Calu3 (cell line): ENCODE data around the gene MYADML2. TPM values are rescaled to one million over a fixed set of nuclear protein-coding genes. Genes with fewer than 3 reads are reported as not detected.

Experiments
- BruUV-seq: library from RNA; stranded (reverse); fragments of 400-500 nt; replicated peaks from 2 replicates; lab custom pipeline; 2021; lab: Mats Ljungman, UMichigan
- CTCF ChIA-PET: fragments of 300-600 bp; sonication (Branson Sonifier 250); formaldehyde crosslinking; loops from one replicate; lab custom pipeline; 2022; ENCODE audit warnings: antibody characterized with exemption; lab: Charles Lee
- DNase-seq: peaks from one replicate; pipeline ENCODE4 v3.0.0; 2022
- H3K27ac Mint-ChIP-seq: one replicate; pipeline ENCODE4 v1.8.0; 2022; ENCODE audit warnings: mixed read lengths; ENCODE audit not compliant: unreplicated experiment
- H3K27me3 Mint-ChIP-seq: one replicate; pipeline ENCODE4 v1.8.0; 2022; ENCODE audit warnings: mixed read lengths; ENCODE audit not compliant: unreplicated experiment
- H3K36me3 Mint-ChIP-seq: one replicate; pipeline ENCODE4 v1.8.0; 2022; ENCODE audit warnings: mild to moderate bottlenecking, moderate library complexity, mixed read lengths; ENCODE audit not compliant: insufficient read depth, unreplicated experiment
- H3K4me1 Mint-ChIP-seq: one replicate; pipeline ENCODE4 v1.8.0; 2022; ENCODE audit warnings: mild to moderate bottlenecking, low read depth, mixed read lengths; ENCODE audit not compliant: unreplicated experiment
- H3K4me3 Mint-ChIP-seq: one replicate; pipeline ENCODE4 v1.8.0; 2022; ENCODE audit warnings: mild to moderate bottlenecking, low read depth, moderate library complexity, mixed read lengths; ENCODE audit not compliant: unreplicated experiment
- H3K9me3 Mint-ChIP-seq: one replicate; pipeline ENCODE4 v1.8.0; 2022; ENCODE audit warnings: low read depth, mixed read lengths; ENCODE audit not compliant: unreplicated experiment
- intact Hi-C: fragments of 100-400 bp; cut with micrococcal nuclease; formaldehyde crosslinking; loops from one replicate; pipeline ENCODE4 v1.10.0; 2022; ENCODE audit not compliant: unreplicated experiment
- total RNA-seq: library from RNA; stranded (reverse); gene quantifications from 2 replicates; pipeline ENCODE4 v1.2.3, GENCODE V29; 2022
- TF ChIP-seq, protein P1 (sequence below): fragments of 200-600 bp; IDR thresholded peaks from one replicate; pipeline ENCODE4 v1.8.0; 2022; ENCODE audit warnings: antibody characterized with exemption; ENCODE audit not compliant: unreplicated experiment

The MYADML2 gene
- total RNA-seq, 1 experiment from 2014 or later = not detected

DNA sequence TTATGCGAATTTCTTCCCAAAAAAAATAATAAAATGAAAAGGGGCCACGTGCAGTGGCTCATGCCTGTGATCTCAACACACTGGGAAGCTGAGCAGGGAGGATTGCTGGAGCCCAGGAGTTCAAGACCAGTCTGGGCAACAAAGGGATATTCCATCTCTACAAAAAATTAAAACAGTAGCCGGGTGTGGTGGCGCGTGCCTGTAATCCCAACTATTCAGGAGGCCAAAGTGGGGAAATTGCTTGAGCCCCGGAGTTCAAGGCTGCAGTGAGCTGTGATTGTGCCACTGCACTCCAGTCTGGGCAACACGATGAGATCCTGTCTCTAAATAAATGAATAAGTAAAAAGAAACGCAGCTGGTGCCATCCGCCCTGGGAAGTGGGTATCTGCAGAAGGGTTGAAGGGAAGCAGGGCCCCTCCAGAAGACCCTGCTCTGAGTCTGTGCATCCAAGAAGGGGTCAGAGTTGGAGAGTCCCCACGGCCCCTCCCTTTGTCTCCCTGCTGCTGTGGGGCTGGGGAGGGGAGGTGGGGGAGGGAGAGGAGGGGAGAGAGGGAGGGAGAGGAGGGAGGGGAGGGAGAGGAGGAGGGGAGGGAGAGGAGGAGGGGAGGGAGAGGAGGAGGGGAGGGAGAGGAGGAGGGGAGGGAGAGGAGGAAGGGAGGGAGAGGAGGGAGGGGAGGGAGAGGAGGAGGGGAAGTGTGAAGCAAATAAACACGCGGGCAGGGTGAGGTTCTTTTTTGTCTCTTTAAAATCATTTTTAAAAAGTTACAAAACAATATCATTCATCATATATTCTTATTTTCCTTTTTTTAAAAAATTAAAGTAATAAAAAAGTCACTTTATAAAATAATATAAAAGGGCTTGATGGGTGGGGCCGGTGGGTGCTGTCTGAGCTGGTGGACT lies 5.0 kb upstream of the MYADML2 start:
- CTCF ChIA-PET = no interaction called here
- Mint-ChIP-seq H3K9me3 (no peaks in the 10 kb centered on the region), H3K4me3 (no peak overlapping the region), H3K27ac (no peak overlapping the region), H3K36me3 (no peaks in the 10 kb centered on the region), H3K27me3 (peaks cover 26% of the 10 kb centered on the region), H3K4me1 (no peaks in the 10 kb centered on the region)
- no TSS peak for BruUV-seq
- DNase-seq = no peak
- TF ChIP-seq, protein P1, sequence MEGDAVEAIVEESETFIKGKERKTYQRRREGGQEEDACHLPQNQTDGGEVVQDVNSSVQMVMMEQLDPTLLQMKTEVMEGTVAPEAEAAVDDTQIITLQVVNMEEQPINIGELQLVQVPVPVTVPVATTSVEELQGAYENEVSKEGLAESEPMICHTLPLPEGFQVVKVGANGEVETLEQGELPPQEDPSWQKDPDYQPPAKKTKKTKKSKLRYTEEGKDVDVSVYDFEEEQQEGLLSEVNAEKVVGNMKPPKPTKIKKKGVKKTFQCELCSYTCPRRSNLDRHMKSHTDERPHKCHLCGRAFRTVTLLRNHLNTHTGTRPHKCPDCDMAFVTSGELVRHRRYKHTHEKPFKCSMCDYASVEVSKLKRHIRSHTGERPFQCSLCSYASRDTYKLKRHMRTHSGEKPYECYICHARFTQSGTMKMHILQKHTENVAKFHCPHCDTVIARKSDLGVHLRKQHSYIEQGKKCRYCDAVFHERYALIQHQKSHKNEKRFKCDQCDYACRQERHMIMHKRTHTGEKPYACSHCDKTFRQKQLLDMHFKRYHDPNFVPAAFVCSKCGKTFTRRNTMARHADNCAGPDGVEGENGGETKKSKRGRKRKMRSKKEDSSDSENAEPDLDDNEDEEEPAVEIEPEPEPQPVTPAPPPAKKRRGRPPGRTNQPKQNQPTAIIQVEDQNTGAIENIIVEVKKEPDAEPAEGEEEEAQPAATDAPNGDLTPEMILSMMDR = no peak
- intact Hi-C loops = no loop called here

DNA sequence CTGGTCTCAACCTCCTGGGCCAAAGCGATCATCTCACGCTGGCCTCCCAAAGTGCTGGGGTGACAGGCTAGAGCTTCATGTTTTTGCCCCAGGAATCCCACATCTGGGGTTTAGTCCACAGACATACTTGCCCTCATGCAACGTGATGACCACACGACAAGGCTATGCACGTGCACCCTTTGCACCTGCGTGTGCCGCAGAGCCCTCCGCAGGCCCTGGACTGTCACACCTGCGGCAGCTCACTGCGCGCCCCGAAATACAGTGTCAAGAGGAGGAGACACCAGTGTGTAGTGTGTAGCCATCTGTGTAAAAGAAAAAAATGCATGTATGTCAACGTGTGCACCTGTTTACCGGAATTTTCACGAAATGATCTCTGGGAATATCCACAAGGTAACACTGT lies 3.5 kb upstream of the MYADML2 start:
- Mint-ChIP-seq H3K27ac (no peak overlapping the region), H3K9me3 (no peaks in the 10 kb centered on the region), H3K4me1 (no peaks in the 10 kb centered on the region), H3K4me3 (no peak overlapping the region), H3K27me3 (peaks cover 23% of the 10 kb centered on the region), H3K36me3 (no peaks in the 10 kb centered on the region)
- CTCF ChIA-PET = no interaction called here
- TF ChIP-seq, protein P1 = no peak
- BruUV-seq = no TSS peak
- no peak for DNase-seq
- intact Hi-C loops = no loop called here

DNA sequence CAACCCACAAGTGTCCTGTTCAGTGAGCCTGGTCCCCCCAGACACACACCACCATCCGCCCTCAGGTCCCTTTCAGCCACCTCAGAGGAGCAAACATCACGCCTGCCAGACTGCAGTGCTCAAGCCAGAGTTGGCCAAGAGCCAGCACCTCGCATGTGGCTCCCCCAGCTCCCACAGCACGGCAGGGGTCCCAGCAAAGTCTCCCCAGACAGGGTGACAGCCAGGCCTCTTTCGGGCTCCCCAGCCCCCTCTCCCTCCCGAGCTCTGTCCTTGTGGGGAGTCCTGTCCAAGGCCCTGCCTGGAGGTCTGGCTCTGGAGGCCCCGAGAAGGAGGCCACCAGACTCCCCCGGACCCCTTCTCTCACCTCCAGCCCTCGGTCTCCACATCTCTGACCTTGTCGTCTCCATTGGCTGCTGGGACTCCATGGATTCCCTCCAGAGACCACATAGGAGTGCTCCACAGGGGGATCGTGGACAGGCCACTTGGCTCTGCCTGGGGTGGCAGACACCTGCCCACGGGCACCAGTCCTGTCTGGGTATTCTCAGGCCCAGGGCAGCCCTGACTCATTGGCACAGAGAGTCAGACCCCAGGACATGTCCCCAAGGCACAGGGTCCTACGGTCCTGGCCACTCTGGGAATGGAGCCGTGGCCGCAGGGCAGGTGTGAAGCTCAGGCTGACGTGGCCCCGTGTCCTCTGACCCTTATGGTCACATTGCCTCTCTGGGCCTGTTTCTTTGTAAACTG lies 1.8 kb upstream of the MYADML2 start:
- H3K4me1 Mint-ChIP-seq = no peaks in the 10 kb centered on the region
- H3K36me3 Mint-ChIP-seq = no peaks in the 10 kb centered on the region
- H3K9me3 Mint-ChIP-seq = no peaks in the 10 kb centered on the region
- CTCF ChIA-PET = no interaction called here
- no TSS peak for BruUV-seq
- intact Hi-C loops = no loop called here
- TF ChIP-seq, protein P1 = no peak
- no peak overlapping the region for H3K27ac Mint-ChIP-seq
- no peak overlapping the region for H3K4me3 Mint-ChIP-seq
- DNase-seq = no peak
- H3K27me3 Mint-ChIP-seq = peaks cover 23% of the 10 kb centered on the region

DNA sequence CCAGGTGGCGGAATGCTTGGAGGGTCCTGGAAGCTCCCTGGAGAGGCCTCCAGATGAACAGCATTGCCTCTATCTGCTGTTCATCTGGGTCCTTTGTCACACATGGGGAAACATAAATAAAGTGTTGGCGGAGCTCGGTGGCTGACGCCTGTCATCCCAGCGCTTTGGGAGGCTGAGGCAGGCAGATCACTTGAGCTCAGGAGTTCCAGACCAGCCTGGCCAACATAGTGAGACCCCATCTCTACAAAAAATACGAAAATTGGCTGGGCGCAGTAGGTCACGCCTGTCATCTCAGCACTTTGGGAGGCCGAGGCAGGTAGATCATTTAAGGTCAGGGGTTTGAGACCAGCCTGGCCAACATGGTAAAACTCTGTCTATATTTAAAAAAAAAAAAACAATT lies 2.2 kb downstream of the MYADML2 start:
- no TSS peak for BruUV-seq
- intact Hi-C loops = no loop called here
- Mint-ChIP-seq H3K27me3 (no peaks in the 10 kb centered on the region), H3K27ac (no peak overlapping the region), H3K4me1 (no peaks in the 10 kb centered on the region), H3K9me3 (no peaks in the 10 kb centered on the region), H3K36me3 (no peaks in the 10 kb centered on the region), H3K4me3 (no peak overlapping the region)
- TF ChIP-seq, protein P1 = no peak
- no peak for DNase-seq
- CTCF ChIA-PET = interaction anchor here (0.7 to 0.9 kb wide), 2 partner anchors 9 to 15 kb away, joined by 3 to 4 read pairs; no protein-coding TSS in a partner anchor
